Uterus (tissue), 4 donors: Measurements from ENCODE around the gene KLB. TPM values are rescaled to one million over a fixed set of nuclear protein-coding genes. Genes with fewer than 3 reads are reported as not detected.
"Not testable (repeated sequence)": the region's sequence is repeated elsewhere in the genome, so short reads cannot be mapped to it uniquely, and the experiment has no call there.

Source experiments
- DNase-seq, 2 donors: peaks; one replicate each; pipeline ENCODE4 v3.0.0-alpha.2; 2019 to 2020
- H3K27ac ChIP-seq, 2 donors: fragments of 200-600 bp; sonication (generic); 1 replicate in 1 of 2; 2 replicates in 1 of 2; pipeline ENCODE4 v1.5.1; 2016 to 2018
- H3K27me3 ChIP-seq, 2 donors: fragments of 200-600 bp; sonication (generic); one replicate each; pipeline ENCODE4 v1.5.1; 2018 to 2019; ENCODE audit warnings: control low read depth in 1 of 2
- H3K36me3 ChIP-seq, 2 donors: fragments of 200-600 bp; sonication (generic); one replicate each; pipeline ENCODE4 v1.5.1; 2019; ENCODE audit warnings: control low read depth in 1 of 2
- H3K4me1 ChIP-seq, 2 donors: fragments of 200-600 bp; sonication (generic); one replicate each; pipeline ENCODE4 v1.5.1; 2018 to 2019; ENCODE audit warnings: control low read depth in 1 of 2
- H3K4me3 ChIP-seq, 2 donors: fragments of 200-600 bp; sonication (generic); 1 replicate in 1 of 2; 2 replicates in 1 of 2; pipeline ENCODE4 v1.5.1; 2018 to 2019; ENCODE audit warnings: mild to moderate bottlenecking in 1 of 2
- H3K9me3 ChIP-seq, 2 donors: fragments of 200-600 bp; sonication (generic); one replicate each; pipeline ENCODE4 v1.5.1; 2019; ENCODE audit warnings: control low read depth in 1 of 2
- POLR2A ChIP-seq, 2 donors: fragments of 450-650 bp; IDR thresholded peaks; one replicate each; pipeline ENCODE4 v1.6.1; 2016; ENCODE audit warnings: antibody characterized with exemption in 2 of 2, mild to moderate bottlenecking in 1 of 2, moderate library complexity in 1 of 2
- intact Hi-C: fragments of 100-400 bp; cut with DNase I; formaldehyde crosslinking; loops from one replicate; pipeline ENCODE4 v1.15.1; 2023; ENCODE audit warnings: low total_unique reads
- total RNA-seq, 4 donors: library from RNA; depleted of rRNA in 3 of 4; stranded (reverse); fragments of >200 nt in 3 of 4; gene quantifications; one replicate each; pipeline versions ENCODE4 v1.1.0 to v1.2.4, GENCODE V29; 2014 to 2023
- TF ChIP-seq, protein P1 (sequence below), 4 experiments: fragments of 200-600 bp in 2 of 4; fragments of 450-650 bp in 2 of 4; sonication (generic) in 2 of 4; IDR thresholded peaks; one replicate each; pipeline ENCODE4 v1.5.1; 2016 to 2019; ENCODE audit warnings: antibody characterized with exemption in 4 of 4, mild to moderate bottlenecking in 2 of 4, moderate library complexity in 1 of 4
- donor health status: DM: yes; HTN: yes; CAD: no.

The KLB gene
- total RNA-seq, 4 donors from 2014 or later: 0.21 TPM; not detected in 3

DNA sequence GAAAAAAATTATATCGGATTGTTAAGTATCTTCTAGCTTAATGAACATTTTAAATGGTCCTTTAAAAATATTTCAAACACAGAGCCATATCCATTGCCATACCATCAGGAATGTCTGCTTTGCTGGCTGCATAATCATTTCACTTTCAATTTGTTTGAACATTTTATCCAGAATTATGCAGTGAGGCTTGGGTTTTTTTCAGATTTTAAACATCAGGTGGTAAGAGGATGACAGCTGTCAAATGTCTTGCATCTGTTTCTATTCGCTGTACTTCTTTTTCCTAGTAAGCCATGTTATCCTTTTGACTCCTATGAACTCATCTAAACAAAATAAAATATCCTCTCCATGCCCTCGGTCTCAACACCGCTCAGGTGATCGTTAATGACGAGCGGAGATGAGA lies 41.4 kb upstream of the KLB start:
- Histone ChIP-seq H3K27ac (peak overlapping the region; percentile 90 to 91), H3K36me3 (no peaks in the 10 kb centered on the region), H3K4me1 (no peaks in the 10 kb centered on the region), H3K4me3 (peak overlapping the region; percentile 84 to 87), H3K9me3 (no peaks in the 10 kb centered on the region), H3K27me3 (no peaks in the 10 kb centered on the region)
- no peak for DNase-seq
- no peak for TF ChIP-seq POLR2A (IDR thresholded peaks at IDR 0.05)
- TF ChIP-seq, protein P1, sequence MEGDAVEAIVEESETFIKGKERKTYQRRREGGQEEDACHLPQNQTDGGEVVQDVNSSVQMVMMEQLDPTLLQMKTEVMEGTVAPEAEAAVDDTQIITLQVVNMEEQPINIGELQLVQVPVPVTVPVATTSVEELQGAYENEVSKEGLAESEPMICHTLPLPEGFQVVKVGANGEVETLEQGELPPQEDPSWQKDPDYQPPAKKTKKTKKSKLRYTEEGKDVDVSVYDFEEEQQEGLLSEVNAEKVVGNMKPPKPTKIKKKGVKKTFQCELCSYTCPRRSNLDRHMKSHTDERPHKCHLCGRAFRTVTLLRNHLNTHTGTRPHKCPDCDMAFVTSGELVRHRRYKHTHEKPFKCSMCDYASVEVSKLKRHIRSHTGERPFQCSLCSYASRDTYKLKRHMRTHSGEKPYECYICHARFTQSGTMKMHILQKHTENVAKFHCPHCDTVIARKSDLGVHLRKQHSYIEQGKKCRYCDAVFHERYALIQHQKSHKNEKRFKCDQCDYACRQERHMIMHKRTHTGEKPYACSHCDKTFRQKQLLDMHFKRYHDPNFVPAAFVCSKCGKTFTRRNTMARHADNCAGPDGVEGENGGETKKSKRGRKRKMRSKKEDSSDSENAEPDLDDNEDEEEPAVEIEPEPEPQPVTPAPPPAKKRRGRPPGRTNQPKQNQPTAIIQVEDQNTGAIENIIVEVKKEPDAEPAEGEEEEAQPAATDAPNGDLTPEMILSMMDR (IDR thresholded peaks at IDR 0.05): no peak
- intact Hi-C loops: no loop called here

DNA sequence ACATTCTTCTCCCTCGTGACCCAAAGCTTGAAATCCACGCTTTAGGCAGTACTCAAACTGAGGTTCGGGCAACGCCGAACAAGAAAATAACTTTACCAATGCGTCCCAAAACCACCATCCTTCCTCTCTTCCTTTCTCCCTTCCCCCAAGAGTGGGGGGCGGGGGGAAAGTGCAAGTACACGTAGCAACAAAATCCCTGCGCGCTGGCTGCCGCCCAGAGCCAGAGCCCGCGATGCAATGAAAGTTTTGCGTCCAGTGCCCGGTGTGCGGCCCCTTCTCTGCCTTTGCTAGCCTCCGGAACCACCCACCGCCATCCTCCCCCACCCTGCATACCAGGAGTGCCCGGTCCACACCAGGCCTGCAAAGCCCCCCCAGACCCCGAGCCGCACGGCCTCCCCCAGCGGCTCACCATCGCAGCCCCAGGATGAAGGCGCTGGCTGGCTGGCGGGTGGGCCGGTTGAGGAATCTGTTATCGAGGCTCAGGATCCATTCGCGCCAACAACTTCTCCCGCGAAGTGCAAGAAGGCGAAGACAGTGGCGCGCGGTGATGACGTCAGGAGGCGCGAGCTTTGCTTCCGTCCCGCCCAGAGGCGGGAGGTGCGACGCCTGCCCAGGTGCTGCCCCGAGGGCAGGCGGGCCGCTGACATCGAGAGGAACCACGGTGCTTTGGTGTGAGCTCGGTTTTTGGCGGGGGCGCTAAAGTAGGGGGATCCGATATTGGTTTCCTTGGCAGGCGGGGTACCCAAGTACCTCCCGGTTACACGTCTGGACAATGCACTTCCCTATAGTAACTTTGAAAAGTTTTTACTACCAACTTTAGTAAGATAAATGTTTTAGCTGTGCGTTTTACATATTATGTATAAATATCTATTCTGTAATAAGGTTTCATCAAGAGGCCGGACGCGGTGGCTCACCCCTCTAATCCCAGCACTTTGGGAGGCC lies 40.6 kb upstream of the KLB start, which contains the start of gene RFC1:
TSS of gene RFC1 (minus strand) at position 533 of the 942 bp plus-strand sequence. CDS start at position 412, 121 bp downstream.
- TF ChIP-seq, protein P1 (IDR thresholded peaks at IDR 0.05): peak in 1 of 4 experiments; percentile 5
- TF ChIP-seq POLR2A (IDR thresholded peaks at IDR 0.05): peak in 1 of 2 donors; percentile 46
- Histone ChIP-seq H3K27me3 (no peaks in the 10 kb centered on the region), H3K4me1 (no peaks in the 10 kb centered on the region), H3K27ac (peak within 1 kb of the TSS; percentile 90 to 91), H3K36me3 (no peaks in the 10 kb centered on the region), H3K9me3 (no peaks in the 10 kb centered on the region), H3K4me3 (peak within 1 kb of the TSS; percentile 84 to 87)
- intact Hi-C loops: no loop called here
- DNase-seq: peak; percentile 86 to 91

DNA sequence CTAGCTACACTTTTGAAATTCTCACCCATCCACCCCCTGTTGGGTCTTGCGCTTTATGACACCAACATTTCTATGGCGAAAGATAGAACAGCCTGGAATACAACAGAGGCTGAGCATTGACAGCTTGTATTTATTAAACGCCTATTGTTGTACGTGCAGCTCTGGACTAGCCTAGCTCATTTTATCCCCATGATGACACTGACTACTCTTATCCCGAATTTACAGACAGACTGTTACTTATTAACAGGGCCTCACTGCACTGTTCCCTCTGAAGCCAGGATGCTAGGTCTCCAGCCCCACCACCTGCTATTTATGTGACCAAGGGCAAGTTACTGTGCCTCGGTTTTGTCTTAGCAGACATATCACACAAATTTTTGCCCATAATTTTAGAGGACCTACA lies 39.6 kb upstream of the KLB start:
- Histone ChIP-seq H3K4me1 (no peaks in the 10 kb centered on the region), H3K27me3 (no peaks in the 10 kb centered on the region), H3K4me3 (no peak overlapping the region), H3K27ac (no peak overlapping the region), H3K9me3 (no peaks in the 10 kb centered on the region), H3K36me3 (no peaks in the 10 kb centered on the region)
- no peak for DNase-seq
- TF ChIP-seq, protein P1 (IDR thresholded peaks at IDR 0.05): no peak
- no peak for TF ChIP-seq POLR2A (IDR thresholded peaks at IDR 0.05)
- intact Hi-C loops: no loop called here

DNA sequence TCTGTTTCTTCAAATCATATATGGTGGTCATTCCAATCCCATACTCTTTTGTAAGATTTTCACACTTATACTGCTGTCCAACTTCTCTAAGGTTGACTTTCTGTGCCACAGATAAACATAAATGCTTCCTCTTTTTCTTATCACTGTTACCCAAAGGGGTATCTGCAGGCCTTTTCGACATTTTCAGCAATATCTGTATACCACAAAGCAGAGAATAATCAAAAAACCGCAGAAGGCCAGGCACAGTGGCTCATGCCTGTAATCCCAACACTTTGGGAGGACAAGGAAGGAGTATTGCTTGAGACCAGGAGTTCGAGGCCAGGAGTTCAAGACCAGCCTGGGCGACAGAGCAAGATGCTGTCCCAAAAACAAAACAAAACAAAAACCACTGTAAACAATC lies 37.4 kb upstream of the KLB start:
- H3K27me3 ChIP-seq: no peaks in the 10 kb centered on the region
- intact Hi-C loops: no loop called here
- TF ChIP-seq POLR2A (IDR thresholded peaks at IDR 0.05): no peak
- TF ChIP-seq, protein P1 (IDR thresholded peaks at IDR 0.05): no peak
- H3K9me3 ChIP-seq: no peaks in the 10 kb centered on the region
- no peaks in the 10 kb centered on the region for H3K4me1 ChIP-seq
- no peaks in the 10 kb centered on the region for H3K36me3 ChIP-seq
- no peak for DNase-seq
- no peak overlapping the region for H3K4me3 ChIP-seq
- no peak overlapping the region for H3K27ac ChIP-seq

DNA sequence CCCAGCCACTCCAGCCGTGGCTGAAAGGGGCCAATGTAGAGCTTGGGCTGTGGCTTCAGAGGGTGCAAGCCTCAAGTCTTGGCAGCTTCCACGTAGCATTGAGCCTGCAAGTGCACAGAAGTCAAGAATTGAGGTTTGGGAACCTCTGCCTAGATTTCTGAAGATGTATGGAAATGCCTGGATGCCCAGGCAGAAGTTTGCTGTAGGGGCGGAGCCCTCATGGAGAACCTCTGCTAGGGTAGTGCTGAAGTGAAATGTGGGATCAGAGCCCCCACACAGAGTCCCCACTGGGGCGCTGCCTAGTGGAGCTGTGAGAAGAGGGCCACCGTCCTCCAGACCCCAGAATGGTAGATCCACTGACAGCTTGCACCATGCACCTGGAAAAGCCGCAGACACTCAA lies 35.5 kb upstream of the KLB start:
- H3K27ac ChIP-seq, H3K4me3 ChIP-seq, H3K4me1 ChIP-seq, intact Hi-C loops, DNase-seq, H3K36me3 ChIP-seq, H3K9me3 ChIP-seq, H3K27me3 ChIP-seq: not testable (repeated sequence)
